B cell (primary cell): ENCODE data around the gene HIPK2. TPM values are rescaled to one million over a fixed set of nuclear protein-coding genes. Genes with fewer than 3 reads are reported as not detected.

Experiments used
- ATAC-seq: fragments of 200-7000 bp; cut with Tn5 transposase; one replicate; pipeline ENCODE4 v1.10.0; 2021; ENCODE audit warnings: low read depth, mild to moderate bottlenecking, moderate number of reproducible peaks, moderate library complexity
- CTCF ChIA-PET: fragments of 350-600 bp; sonication (Branson Sonifier 250); formaldehyde crosslinking; loops from one replicate; lab custom pipeline; 2021; ENCODE audit warnings: antibody characterized with exemption, inconsistent platforms; lab: Charles Lee
- POLR2A ChIA-PET: fragments of 350-600 bp; sonication (Branson Sonifier 250); formaldehyde crosslinking; loops from one replicate; lab custom pipeline; 2021; ENCODE audit warnings: antibody characterized with exemption; lab: Charles Lee
- DNase-seq: peaks from one replicate; pipeline ENCODE4 v3.0.0; 2013
- H2AFZ ChIP-seq: 2 replicates; pipeline ENCODE4 v1.6.1; 2012; ENCODE audit warnings: mild to moderate bottlenecking, low read depth, low read length; ENCODE audit not compliant: insufficient read depth, poor library complexity, severe bottlenecking
- H3K27ac ChIP-seq, 2 donors: 1 replicate in 1 of 2; 2 replicates in 1 of 2; pipeline ENCODE4 v1.5.1; 2012 to 2013; ENCODE audit warnings: low read length in 2 of 2, mild to moderate bottlenecking in 2 of 2, moderate library complexity in 1 of 2
- H3K27me3 ChIP-seq, 4 experiments: fragments of 200-600 bp in 1 of 4; sonication (generic) in 1 of 4; replicated peaks in 1 of 4; 1 replicate in 2 of 4; 2 replicates in 2 of 4; pipeline versions ENCODE4 v1.6.1 to v1.7.0; 2013 to 2016; ENCODE audit warnings: low read length in 3 of 4, mild to moderate bottlenecking in 2 of 4, mixed read lengths in 1 of 4, moderate library complexity in 1 of 4; ENCODE audit not compliant: insufficient read depth in 4 of 4, control insufficient read depth in 3 of 4; ENCODE audit errors: control extremely low read depth in 1 of 4
- H3K36me3 ChIP-seq, 2 experiments: replicated peaks in 1 of 2; 1 replicate in 1 of 2; 2 replicates in 1 of 2; pipeline versions ENCODE4 v1.6.1 to v1.7.1; 2013; ENCODE audit warnings: low read length in 1 of 2; ENCODE audit not compliant: insufficient read depth in 2 of 2, control insufficient read depth in 1 of 2; ENCODE audit errors: control extremely low read depth in 1 of 2, extremely low read depth in 1 of 2
- H3K4me1 ChIP-seq, 2 donors: fragments of 200-600 bp in 1 of 2; sonication (generic) in 1 of 2; 1 replicate in 1 of 2; 2 replicates in 1 of 2; pipeline versions ENCODE4 v1.5.1 to v1.6.1; 2013 to 2017; ENCODE audit warnings: low read length in 2 of 2; ENCODE audit not compliant: control insufficient read depth in 2 of 2, insufficient read depth in 2 of 2
- H3K4me2 ChIP-seq: replicated peaks from 2 replicates; pipeline ENCODE3; 2012; ENCODE audit warnings: mild to moderate bottlenecking, low read depth, low read length; ENCODE audit not compliant: poor library complexity, severe bottlenecking
- H3K4me3 ChIP-seq, 5 experiments: fragments of 200-600 bp in 1 of 5; sonication (generic) in 1 of 5; 1 replicate in 3 of 5; 2 replicates in 2 of 5; pipeline versions ENCODE4 v1.5.1 to v1.7.0; 2011 to 2016; ENCODE audit warnings: low read length in 4 of 5, mild to moderate bottlenecking in 4 of 5, low read depth in 2 of 5, control low read depth in 1 of 5, moderate library complexity in 1 of 5; ENCODE audit not compliant: insufficient read depth in 1 of 5; ENCODE audit errors: control extremely low read depth in 1 of 5, extremely low read depth in 1 of 5
- H3K79me2 ChIP-seq: fragments of 200-600 bp; sonication (generic); one replicate; pipeline ENCODE4 v1.6.0; 2016; ENCODE audit warnings: low read length; ENCODE audit not compliant: control insufficient read depth, insufficient read depth
- H3K9ac ChIP-seq: fragments of 200-600 bp; sonication (generic); 2 replicates; pipeline ENCODE4 v1.6.1; 2017; ENCODE audit warnings: mild to moderate bottlenecking, low read length, moderate library complexity
- H3K9me3 ChIP-seq, 3 donors: one replicate each; pipeline versions ENCODE4 v1.6.1 to v1.7.1; 2013; ENCODE audit warnings: low read length in 2 of 3; ENCODE audit not compliant: control insufficient read depth in 2 of 3, insufficient read depth in 1 of 3; ENCODE audit errors: control extremely low read depth in 1 of 3
- H4K20me1 ChIP-seq: 2 replicates; pipeline ENCODE4 v1.6.0; 2012; ENCODE audit warnings: mild to moderate bottlenecking, low read length; ENCODE audit not compliant: insufficient read depth, control insufficient read depth, poor library complexity, severe bottlenecking
- H3K27ac Mint-ChIP-seq: one replicate; pipeline ENCODE4 v1.8.0; 2021; ENCODE audit warnings: mixed read lengths
- H3K27me3 Mint-ChIP-seq: one replicate; pipeline ENCODE4 v1.8.0; 2021; ENCODE audit warnings: mixed read lengths
- H3K4me1 Mint-ChIP-seq: one replicate; pipeline ENCODE4 v1.8.0; 2021; ENCODE audit warnings: mixed read lengths
- H3K4me3 Mint-ChIP-seq: one replicate; pipeline ENCODE4 v1.8.0; 2021; ENCODE audit warnings: mixed read lengths
- H3K9me3 Mint-ChIP-seq: one replicate; pipeline ENCODE4 v1.8.0; 2022; ENCODE audit warnings: mixed read lengths; ENCODE audit not compliant: insufficient read depth
- EZH2 ChIP-seq: IDR thresholded peaks from 2 replicates; pipeline ENCODE4 v1.6.1; 2012; ENCODE audit warnings: borderline replicate concordance, low read depth, mild to moderate bottlenecking, moderate library complexity, low read length; ENCODE audit not compliant: insufficient read depth, poor library complexity, severe bottlenecking
- WGBS: methylation state at CpG from one replicate; pipeline ENCODE4 v1.1.5; 2013; ENCODE audit warnings: missing lambda C conversion rate; ENCODE audit not compliant: insufficient coverage; 5-methylcytosine and 5-hydroxymethylcytosine counted together
- intact Hi-C: fragments of 100-400 bp; cut with micrococcal nuclease; formaldehyde crosslinking; loops from one replicate; pipeline ENCODE4 v1.10.0; 2022
- polyA plus RNA-seq: library from polyadenylated mRNA; depleted of rRNA; stranded (reverse); fragments of >200 nt; gene quantifications from 2 replicates; pipeline ENCODE4 v1.2.3, GENCODE V29; 2012
- total RNA-seq, 2 donors: library from RNA; stranded (reverse); fragments of 120-200 nt in 1 of 2; gene quantifications; 1 replicate in 1 of 2; 2 replicates in 1 of 2; pipeline versions ENCODE4 v1.2.3 to v1.2.4, GENCODE V29; 2013 to 2022
- TF ChIP-seq, protein P1 (sequence below): fragments of 200-600 bp; IDR thresholded peaks from one replicate; pipeline ENCODE4 v1.8.0; 2022; ENCODE audit warnings: antibody characterized with exemption, mild to moderate bottlenecking

Gene HIPK2
- total and polyA plus RNA-seq, 2 donors (not counting 1 experiment from before 2014, with no cell fraction given), result 6.8 to 58.2 TPM

DNA sequence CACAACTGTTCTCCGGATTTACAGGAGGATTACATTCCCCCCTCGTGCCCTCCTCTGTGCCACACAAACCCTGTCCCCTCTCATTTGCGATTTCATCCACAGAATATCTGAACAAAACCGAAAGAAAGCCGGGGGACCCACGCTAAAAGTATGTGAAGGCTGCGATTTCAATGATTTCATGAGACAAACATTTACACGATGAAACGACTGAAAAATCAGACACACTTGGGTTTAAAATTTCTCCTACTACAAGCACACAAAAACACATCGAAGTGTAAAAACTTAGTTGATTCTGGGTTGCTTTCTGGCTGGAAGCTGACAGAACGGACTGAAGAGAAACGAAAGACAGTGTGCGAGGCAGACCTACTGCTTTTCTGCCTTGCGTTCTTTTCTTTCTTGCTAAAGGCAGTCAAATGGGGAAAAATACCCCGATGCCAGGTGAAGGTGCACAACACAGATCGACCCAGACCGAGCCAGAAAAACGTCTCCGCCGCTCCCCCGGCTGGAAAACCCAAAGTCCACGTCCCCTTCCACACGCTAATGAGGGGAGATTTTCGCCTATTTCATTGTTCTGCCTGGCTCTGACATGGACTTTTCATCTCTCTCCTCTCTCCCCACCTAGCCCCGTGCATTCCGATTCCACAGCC is 1.2 kb downstream of the HIPK2 start:
- ATAC-seq (peak; percentile 1), DNase-seq (peak; percentile 58)
- ChIA-PET POLR2A (interaction anchor here (1.2 kb wide), 2 partner anchors 52 to 68 kb away, joined by 3 read pairs; no protein-coding TSS in a partner anchor), CTCF (interaction anchor here (1.1 to 4.1 kb wide), 3 partner anchors 8 to 226 kb away, joined by 3 to 21 read pairs (median 7); no protein-coding TSS in a partner anchor)
- Histone ChIP-seq H3K27ac (peak overlapping the region; percentile 66 to 81), H3K4me3 (peak overlapping the region; percentile 71 to 97 (median 78)), H4K20me1 (no peaks in the 10 kb centered on the region), H3K9ac (peak overlapping the region; percentile 85), H3K27me3 (peaks cover 0 to 5% (median 1%) of the 10 kb centered on the region in 4 experiments), H3K36me3 (no peaks in the 10 kb centered on the region), H3K9me3 (no peaks in the 10 kb centered on the region), H3K4me2 (peak overlapping the region; percentile 87), H3K4me1 (peaks cover 17 to 31% of the 10 kb centered on the region in 2 donors), H3K79me2 (peaks cover 37% of the 10 kb centered on the region), H2AFZ (peak overlapping the region; percentile 90)
- Mint-ChIP-seq H3K27ac (peak overlapping the region; percentile 95), H3K27me3 (peaks cover 16% of the 10 kb centered on the region), H3K9me3 (no peaks in the 10 kb centered on the region), H3K4me3 (peak overlapping the region; percentile 98), H3K4me1 (peaks cover 45% of the 10 kb centered on the region)
- WGBS, result 0% methylated on average over 17 of the region's 26 CpGs
- TF ChIP-seq, protein P1, sequence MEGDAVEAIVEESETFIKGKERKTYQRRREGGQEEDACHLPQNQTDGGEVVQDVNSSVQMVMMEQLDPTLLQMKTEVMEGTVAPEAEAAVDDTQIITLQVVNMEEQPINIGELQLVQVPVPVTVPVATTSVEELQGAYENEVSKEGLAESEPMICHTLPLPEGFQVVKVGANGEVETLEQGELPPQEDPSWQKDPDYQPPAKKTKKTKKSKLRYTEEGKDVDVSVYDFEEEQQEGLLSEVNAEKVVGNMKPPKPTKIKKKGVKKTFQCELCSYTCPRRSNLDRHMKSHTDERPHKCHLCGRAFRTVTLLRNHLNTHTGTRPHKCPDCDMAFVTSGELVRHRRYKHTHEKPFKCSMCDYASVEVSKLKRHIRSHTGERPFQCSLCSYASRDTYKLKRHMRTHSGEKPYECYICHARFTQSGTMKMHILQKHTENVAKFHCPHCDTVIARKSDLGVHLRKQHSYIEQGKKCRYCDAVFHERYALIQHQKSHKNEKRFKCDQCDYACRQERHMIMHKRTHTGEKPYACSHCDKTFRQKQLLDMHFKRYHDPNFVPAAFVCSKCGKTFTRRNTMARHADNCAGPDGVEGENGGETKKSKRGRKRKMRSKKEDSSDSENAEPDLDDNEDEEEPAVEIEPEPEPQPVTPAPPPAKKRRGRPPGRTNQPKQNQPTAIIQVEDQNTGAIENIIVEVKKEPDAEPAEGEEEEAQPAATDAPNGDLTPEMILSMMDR, result no peak
- no peak for TF ChIP-seq EZH2
- intact Hi-C loops, result loop anchor here (1.0 to 10.0 kb wide), 9 partner anchors 44 to 542 kb away; partner anchors contain the start of genes KDM7A, TBXAS1 and UBN2

DNA sequence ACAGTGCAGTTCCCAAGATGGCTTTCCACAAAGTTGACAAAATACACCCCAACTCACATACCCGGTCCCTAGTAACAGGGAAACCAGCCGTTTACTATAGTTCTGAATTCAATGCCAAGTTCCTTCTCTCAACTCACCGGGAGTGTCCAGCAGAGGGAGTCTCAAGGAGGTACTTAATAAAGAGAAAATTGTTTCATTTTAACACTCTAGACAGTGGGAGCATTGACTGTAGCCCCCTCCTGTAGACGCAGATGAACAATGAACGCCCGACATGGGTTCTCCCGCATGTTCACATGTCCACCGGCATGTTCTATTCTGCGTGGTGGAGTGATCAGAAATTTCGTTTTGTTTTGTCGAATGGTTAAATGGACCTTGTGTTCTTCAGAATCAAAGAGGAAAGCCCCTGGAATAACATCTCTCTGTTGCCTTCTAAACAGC is 1.9 kb downstream of the HIPK2 start:
- peaks cover 52% of the 10 kb centered on the region for H3K4me1 Mint-ChIP-seq
- H2AFZ ChIP-seq, result peak overlapping the region; percentile 90
- peak overlapping the region; percentile 98 for H3K4me3 Mint-ChIP-seq
- intact Hi-C loops, result loop anchor here (1.0 to 10.0 kb wide), 10 partner anchors 44 to 541 kb away; partner anchors contain the start of genes KDM7A, PARP12, TBXAS1 and UBN2
- peak overlapping the region; percentile 85 for H3K9ac ChIP-seq
- no peaks in the 10 kb centered on the region for H4K20me1 ChIP-seq
- ATAC-seq (peak; percentile 19), DNase-seq (peak; percentile 77)
- H3K4me3 ChIP-seq, result peak overlapping the region; percentile 71 to 97 (median 78)
- H3K4me1 ChIP-seq, result peaks cover 17 to 31% of the 10 kb centered on the region in 2 donors
- WGBS, result 0% methylated on average over 9 of the region's 11 CpGs
- peak overlapping the region; percentile 57 for H3K27ac Mint-ChIP-seq
- H3K27me3 Mint-ChIP-seq, result peaks cover 11% of the 10 kb centered on the region
- H3K9me3 Mint-ChIP-seq, result no peaks in the 10 kb centered on the region
- peak overlapping the region; percentile 66 to 81 for H3K27ac ChIP-seq
- no peak for TF ChIP-seq EZH2
- TF ChIP-seq, protein P1, result peak; percentile 70
- H3K9me3 ChIP-seq, result no peaks in the 10 kb centered on the region
- H3K36me3 ChIP-seq, result no peaks in the 10 kb centered on the region
- H3K79me2 ChIP-seq, result peaks cover 45% of the 10 kb centered on the region
- peaks cover 0 to 4% (median 1%) of the 10 kb centered on the region in 4 experiments for H3K27me3 ChIP-seq
- ChIA-PET POLR2A (no interaction called here), CTCF (no interaction called here)
- H3K4me2 ChIP-seq, result peak overlapping the region; percentile 87
